ENCODE data around the gene DDX27.

Gene DDX27

GRCh38 chr20:49287555-49288249, 68.5 kb downstream of the DDX27 start:
- in situ Hi-C loops (cut with MboI; ENCODE audit: low sequenced_read_pairs) = no loop called here

GRCh38 chr20:49288250-49288751, 69.1 kb downstream of the DDX27 start:
- in situ Hi-C loops (cut with MboI; ENCODE audit: low sequenced_read_pairs) = no loop called here

- in situ Hi-C loops (cut with MboI; ENCODE audit: low sequenced_read_pairs) = no loop called here
These were observed 69.8 kb downstream of the DDX27 start for GRCh38 chr20:49288784-49289696.

- in situ Hi-C loops (cut with MboI; ENCODE audit: low sequenced_read_pairs) = no loop called here
These were observed 71.5 kb downstream of the DDX27 start for GRCh38 chr20:49290608-49291191.

DNA sequence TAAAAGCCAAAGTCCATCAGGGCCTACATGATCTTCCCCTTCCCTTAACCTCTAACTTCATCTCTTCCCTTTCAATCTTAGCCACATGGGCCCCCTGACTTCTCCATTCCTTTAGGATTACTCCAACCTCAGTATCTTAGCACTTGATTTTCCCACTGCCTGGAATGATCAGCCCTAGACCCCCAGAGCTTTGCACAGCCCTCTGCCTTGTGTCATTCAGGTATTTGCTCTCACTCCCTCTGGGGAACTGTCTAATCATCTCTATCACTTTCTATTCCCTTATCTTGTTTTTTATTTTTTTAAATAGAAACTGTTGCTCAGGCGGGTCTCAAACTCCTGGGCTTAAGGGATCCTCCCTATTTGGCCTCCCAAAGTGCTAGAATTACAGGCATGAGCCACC, 72.0 kb downstream of the DDX27 start:
- in situ Hi-C loops (cut with MboI; ENCODE audit: low sequenced_read_pairs) = no loop called here

- in situ Hi-C loops (cut with MboI; ENCODE audit: low sequenced_read_pairs) = no loop called here
These were observed 72.8 kb downstream of the DDX27 start for GRCh38 chr20:49292010-49292409.

- in situ Hi-C loops (cut with MboI; ENCODE audit: low sequenced_read_pairs) = no loop called here
These were observed 73.9 kb downstream of the DDX27 start for GRCh38 chr20:49293122-49293521.

Measured in HL-60/S4 treated with phorbol 12-myristate 13-acetate at 8.2 ng/mL for 4 days and 3 days (cell line).